ENCODE results near the gene EMP2.
"Not testable (repeated sequence)": the region's sequence is repeated elsewhere in the genome, so short reads cannot be mapped to it uniquely, and the experiment has no call there.

- not testable (repeated sequence) for TF ChIP-seq CTCF (IDR thresholded peaks at IDR 0.05; ENCODE audit: low read length); EZH2 (IDR thresholded peaks at IDR 0.05; ENCODE audit: borderline replicate concordance, low read length)
Observed at GRCh38 chr16:10533612-10534011, 46.8 kb downstream of the EMP2 start.

Measured in OCI-LY1 (cell line).